NCI-H526 (cell line): ENCODE results near the gene BAG1.

Experiments
- DNase-seq, 2 experiments: peaks; one replicate each; lab custom pipeline; 2025; lab: John Stamatoyannopoulos, UW

Gene BAG1

GRCh38 chr9:33273266-33273971 is 8.9 kb upstream of the BAG1 start:
- no peak for DNase-seq

DNA sequence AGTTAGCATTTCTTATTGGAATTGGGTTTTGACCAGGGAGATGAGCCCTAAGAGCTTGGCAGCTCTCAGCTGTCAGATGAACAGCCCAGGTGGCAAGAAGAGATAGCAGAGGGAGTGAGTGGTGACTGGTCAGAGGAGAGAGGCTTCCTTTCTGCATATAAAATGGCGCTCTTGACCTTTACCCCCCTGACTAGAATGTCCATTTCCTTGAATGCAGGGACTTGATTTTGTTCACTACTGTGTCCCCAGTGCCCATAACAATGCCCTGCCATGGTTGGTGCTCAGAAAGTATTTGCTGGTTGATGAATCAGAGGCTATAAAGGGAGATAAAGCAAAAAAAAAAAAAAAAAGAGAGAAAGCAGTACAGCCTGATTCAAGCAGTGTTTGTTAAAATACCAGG is 7.6 kb upstream of the BAG1 start:
- no peak for DNase-seq

GRCh38 chr9:33270146-33270545 is 5.6 kb upstream of the BAG1 start:
- DNase-seq, result no peak

DNA sequence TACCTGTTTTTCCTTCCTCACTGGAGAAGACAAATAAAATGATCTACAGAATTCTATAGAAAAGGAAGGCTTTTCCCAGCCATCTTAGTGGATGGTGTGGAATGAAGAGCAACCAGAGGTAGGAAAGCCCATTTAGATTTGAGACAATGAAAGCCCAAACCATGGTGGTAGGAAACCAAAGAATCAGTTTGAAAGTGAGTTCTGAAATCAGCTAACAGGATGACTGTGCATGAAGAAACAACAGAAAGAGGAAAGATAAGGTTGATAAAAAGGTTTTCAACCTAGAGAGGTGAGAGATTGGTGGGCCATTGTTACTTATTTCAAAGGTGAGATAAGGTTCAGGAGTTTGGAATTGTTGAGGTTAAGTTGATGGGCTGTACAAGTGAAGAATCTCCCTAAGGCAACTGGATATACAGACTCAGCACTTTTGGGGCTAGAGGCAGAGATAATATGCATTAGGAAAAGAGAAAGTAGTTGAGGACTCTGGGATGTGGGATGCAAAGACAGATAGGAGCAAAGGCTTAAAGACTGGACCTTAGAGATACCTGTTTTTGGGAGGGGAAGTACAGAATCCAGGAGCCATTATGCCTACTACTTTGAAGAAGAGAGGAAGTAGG is 2.8 kb upstream of the BAG1 start:
- no peak for DNase-seq

DNA sequence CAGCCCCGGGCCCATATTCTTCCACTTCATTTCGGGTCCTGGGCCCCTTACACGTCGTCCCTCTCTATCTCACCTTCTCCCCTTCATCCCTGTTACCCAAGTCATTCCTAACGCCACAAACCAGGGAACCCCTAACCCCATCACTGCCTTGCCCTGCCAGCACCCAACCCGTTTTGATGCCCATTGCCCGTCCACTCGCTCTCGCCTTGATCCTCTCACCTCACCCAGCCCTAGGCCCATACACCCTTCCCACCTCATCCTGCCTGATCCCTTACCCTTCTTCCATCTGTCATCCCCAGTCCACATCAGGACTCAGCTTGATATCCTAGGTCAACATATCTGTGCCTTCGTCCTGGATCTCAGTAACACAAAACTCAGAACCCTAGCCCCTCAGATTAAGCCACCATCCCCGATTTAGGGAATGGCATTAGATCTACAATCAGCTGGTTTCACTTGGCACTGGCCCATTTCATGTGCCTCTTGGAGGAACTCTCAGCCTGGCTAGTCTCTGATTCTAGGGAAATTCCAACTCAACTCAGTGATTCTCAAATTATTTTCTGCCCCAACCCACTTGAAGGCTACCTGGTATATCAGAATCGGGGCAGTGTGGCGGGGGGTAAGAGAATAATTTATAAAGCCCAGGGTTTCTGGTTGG is 830 bp upstream of the BAG1 start:
- no peak for DNase-seq

GRCh38 chr9:33264003-33264472 is 470 bp downstream of the BAG1 start:
- DNase-seq, result peak in 1 of 2 experiments; percentile 60

DNA sequence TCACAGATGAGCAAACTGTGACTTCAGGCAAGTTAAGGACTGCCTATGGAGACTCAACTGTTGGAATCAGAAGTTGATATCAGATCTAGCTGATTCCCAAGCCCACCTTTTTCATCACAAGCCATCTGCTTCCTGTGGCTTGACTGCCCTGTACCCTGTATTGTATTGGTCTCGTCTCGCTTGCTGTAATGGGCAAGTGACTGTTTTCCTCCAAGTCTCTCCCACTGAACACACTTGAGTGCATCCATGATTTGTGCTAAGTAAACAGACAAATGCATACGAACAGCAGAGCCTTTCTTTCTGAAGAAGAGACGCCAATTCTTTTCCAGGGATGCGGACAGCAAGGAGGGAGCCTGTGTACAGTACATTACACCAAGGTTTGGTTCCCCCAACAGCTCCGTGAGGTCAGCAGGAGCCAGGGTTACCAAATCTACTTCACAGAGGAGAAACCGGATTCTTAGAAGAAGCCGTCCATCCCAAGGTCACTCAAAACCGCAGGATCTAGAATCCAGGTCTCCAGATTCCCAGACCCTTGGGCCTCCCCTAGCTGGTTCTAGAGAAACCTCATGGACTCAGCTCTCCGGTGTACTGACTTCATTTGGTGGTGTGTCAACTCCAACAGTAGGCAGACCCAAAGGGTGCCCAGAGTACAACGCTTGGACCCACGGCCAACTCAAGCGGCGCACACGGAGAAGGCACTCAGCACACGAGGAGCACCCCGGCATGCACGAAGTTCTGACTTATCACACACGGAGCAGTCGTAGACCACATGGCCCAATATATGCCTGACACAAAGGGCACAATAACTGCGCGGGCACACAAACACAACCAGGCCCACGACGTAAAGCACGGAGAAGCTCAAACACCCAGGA is 1.1 kb downstream of the BAG1 start:
- DNase-seq, result peak; percentile 23 to 51

- DNase-seq, result no peak
These were observed 4.1 kb downstream of the BAG1 start for GRCh38 chr9:33260372-33260771.

DNA sequence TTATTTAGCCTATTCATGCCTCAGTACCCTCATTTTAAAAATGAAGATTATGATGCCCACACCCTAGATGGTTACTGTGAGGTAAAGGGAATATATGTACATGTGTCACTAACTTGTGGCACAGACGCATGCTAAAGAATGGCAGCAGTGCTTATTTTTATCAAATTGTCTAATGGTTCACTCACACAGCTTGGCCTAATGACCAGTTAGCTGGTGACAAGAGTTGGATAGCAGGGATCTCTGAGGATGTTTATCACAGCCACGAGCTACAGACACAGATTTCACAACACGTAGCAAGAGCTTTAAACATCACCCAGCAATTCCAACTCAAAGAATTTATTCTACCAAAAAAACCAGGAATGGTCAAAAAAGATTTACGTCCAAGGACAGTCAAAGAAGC is 7.2 kb downstream of the BAG1 start:
- DNase-seq, result no peak

DNA sequence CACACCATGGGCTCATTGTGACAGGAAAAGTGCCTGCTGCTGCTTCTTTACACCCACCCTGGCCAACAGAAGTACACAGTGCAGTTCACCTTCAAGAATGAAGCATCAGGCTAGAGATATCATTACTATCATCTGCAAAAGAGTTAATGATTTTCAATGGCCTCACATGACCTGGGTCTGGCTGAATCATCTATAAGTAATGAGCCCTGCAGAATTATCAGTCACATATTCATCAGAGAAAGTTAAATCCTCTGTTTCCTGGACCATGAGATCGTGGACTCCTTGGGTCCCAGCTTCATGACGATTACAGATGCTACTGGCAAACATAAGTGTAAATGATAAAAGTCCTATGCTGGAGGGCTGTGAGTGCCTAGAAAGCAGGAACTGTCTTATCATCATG is 8.3 kb downstream of the BAG1 start:
- DNase-seq, result no peak

DNA sequence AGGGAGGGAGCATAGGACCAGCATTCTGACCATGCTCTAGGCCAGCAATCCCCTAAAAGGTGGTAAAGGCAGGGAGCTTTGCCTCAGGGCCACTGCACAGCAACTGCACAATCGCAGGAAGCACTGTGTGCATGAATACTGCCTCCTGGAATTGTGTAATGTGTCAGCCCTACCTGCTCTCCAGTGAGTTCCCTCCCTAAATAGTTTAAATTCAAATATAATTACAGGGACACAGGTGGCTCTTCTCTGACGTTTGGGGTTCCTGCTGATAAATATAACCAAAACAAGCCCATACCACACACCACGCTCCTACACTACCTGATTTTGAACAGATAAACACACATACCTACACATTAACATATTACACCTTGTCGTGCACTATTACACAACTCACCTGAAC is 9.0 kb downstream of the BAG1 start:
- no peak for DNase-seq

GRCh38 chr9:33255014-33255413 is 9.5 kb downstream of the BAG1 start:
- no peak for DNase-seq

- DNase-seq, result no peak
These were observed 10.3 kb downstream of the BAG1 start for GRCh38 chr9:33254211-33254610.

GRCh38 chr9:33250458-33250995 is 14.0 kb downstream of the BAG1 start:
- no peak for DNase-seq

- DNase-seq, result no peak
These were observed 14.5 kb downstream of the BAG1 start for GRCh38 chr9:33249983-33250382.

- no peak for DNase-seq
These were observed 15.3 kb downstream of the BAG1 start for GRCh38 chr9:33249087-33249658.

GRCh38 chr9:33248606-33249005 is 15.9 kb downstream of the BAG1 start:
- DNase-seq, result no peak

DNA sequence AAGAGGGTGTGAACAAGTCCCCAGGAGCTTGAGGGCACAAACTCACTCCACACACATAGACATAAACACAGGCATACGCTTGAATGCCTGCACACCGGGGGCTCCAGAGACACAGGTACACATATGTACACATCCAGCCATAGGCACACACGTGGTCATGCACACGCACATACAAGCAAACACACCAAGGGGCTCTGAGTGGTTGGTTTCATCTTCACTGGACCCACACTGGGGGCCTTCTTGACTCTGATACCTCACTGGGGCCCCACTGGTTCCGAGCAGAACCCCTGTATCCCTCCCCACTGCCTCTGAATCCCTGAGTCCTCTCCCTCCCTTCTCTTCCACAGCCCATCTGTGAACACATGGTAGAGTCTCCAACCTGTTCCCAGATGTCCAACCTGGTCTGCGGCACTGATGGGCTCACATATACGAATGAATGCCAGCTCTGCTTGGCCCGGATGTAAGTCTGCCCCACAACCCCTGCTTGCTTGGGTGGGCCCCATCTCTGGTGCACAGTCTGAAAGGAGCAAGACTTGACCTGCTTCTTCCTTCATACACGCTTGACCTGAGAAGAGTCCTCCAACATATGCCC is 18.1 kb downstream of the BAG1 start:
- no peak for DNase-seq

GRCh38 chr9:33245341-33245740 is 19.2 kb downstream of the BAG1 start:
- no peak for DNase-seq

DNA sequence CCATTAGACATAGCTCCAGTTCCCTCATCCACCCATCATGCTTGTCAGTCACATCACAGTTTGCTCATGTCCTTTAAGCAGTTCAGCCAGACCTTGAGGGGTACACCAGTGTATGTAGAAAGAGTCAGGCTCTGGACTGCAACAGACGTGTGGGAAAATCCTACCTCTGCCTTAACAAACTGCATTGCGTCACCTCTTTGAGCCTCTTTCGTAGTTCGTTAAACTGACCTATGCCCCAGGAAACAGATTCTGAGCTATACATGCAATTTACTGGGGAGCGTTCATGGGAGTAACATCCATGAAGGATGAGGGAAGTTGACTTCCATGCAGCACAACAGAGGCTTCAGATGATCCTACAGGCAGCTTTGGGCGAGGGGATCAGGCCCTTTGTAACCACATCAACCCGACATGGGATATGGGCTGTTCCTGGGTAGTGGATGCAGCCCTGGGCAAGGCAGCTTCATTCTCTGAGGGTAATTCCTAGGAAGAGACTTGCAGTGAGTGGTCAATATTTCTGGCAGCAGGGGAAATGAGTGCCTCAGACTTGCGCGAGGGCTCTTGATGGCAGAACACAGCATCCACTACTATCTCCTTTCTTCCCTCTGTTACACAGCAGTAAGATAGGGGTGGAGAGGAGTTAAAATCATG is 20.2 kb downstream of the BAG1 start:
- DNase-seq, result no peak

DNA sequence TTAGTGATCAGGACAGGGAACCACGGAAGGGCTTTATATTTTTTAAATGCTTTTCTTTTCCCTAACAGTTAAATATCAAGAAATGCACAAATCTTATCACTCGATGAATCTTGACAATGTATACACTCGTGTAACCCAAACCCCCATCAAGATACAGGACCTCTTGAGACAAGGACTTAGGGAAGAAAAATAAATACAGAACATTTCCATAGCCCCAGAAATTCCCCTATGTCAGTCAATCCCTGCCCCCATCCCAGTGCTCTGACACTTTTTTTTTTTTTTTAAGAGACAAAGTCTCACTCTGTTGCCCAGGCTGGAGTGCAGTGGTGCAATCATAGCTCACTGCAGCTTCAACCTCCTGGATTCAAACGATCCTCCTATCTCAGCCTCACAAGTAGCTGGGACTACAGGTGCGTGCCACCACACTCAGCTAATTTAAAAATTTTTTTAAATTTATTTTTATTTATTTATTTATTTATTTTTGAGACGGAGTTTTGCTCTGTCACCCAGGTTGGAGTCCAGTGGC is 21.8 kb downstream of the BAG1 start:
- DNase-seq, result no peak
